CD4-positive, alpha-beta T cell treated with Interleukin-1 beta for 1 hour (primary cell): ENCODE results near the gene CINP.

Experiments
- DNase-seq, 2 donors: peaks; one replicate each; pipeline ENCODE4 v3.0.0-alpha.2; 2020 to 2022

Gene CINP

GRCh38 chr14:102362545-102363181, at the start of gene CINP, which contains the start of gene TECPR2:
CINP (minus strand) TSS chr14:102362890; CDS start chr14:102362851, 39 bp downstream.
TECPR2 (plus strand) TSS chr14:102362941; CDS start chr14:102376722, 13,781 bp downstream.
- peak; percentile 95 for DNase-seq

DNA sequence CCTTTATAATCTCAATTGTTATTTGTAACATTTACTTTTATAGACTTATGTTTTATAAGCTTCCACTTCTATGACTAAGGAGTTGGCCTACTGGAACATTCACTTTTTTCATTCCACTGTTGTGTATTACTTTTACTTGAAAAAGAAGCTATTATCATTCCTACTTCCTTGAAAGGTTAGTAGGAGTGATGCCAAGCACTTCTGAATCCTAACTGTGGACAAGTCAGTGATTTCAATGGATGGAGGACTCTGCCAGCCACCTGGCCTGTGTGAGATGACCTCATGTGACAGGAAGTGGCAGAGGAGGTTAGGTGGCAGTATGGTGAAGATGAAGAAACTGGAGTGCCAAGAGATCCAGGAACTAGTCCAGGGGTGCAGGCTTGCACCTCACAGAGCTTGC, 46.0 kb upstream of the CINP start:
- DNase-seq = no peak

DNA sequence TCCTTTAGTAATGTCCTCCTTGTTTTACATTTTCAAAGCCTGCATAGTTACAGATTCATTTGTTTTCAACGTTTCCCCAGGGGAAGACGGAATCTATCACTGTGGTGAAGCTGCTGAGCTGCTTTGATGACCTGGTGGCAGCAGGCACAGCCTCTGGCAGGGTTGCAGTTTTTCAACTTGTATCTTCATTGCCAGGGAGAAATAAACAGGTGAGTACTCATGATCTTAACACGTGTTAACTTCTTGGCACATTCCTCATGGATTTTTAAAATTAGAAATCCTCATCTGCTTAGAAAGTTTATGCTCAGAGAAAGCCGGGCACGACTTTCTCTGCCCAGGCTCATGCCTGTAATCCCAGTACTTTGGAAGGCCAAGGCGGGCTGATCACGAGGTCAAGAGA, 44.6 kb upstream of the CINP start:
- no peak for DNase-seq

DNA sequence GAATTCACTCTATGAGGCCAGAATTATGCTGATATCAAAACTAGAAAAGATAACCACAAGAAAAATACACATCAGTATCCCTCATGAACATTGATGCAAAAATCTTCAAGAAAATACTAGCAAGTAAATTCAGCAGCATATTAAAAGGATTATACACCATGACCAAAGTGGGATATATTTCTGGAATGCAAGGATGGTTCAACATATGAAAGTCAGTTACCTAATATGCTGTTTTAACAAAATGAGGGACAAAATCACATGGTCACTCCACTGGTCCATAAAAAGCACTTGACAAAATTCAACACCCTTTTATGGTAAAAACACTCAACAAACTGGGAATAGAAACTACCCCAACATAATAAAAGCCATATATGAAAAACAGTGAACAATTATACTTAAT, 40.3 kb upstream of the CINP start:
- DNase-seq = no peak

DNA sequence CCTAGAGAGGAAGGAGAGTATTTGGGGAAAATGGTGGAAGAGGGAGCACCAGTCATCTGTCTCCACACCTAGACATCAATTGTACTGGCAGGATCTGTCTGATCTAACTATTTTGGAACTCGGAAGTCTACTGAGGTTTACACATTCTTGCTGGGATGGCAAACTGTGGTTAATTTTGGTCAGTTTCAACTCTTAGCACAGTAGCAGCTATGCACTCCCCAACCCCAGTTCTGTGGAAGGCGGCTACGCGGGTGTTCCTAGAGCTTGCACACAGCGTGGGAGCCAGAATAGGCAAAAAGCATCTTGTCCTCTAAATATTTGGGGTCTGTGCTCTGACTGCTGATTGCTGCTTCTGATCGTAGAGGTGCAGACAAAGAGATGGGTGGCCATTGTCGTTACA, 33.8 kb upstream of the CINP start:
- DNase-seq = no peak

DNA sequence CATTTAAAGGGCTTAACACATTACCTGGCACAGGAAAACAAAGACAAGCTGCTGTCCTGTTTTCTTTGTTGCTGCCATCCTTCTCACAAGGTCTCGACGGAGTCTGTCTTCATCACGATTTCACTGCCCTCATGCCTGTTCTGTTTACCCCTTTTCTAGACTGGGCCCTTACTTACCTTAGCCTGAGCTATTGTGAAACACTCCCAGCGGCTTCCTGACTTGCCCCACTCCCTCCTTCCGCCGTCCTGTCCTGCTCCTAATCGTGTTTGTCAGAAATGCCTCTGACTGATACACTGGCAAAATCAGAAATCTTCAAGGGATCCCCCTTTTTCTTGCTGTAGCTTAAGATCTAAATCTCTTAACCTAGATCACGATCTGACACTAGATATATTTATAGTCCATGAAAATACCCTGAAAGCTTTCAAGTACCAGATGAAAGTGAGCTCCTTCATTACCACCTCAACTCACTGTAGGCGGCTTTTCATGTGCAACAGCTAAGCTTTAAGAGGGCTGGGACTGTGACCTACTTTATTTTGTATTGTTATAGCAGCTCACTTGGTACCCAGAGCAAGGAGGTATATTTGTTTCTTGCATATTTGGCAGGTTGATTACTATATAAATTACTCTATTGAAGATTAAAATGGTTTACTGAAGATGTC, 32.2 kb upstream of the CINP start:
- no peak for DNase-seq

- no peak for DNase-seq
These were observed 29.8 kb upstream of the CINP start for GRCh38 chr14:102392506-102392905.

DNA sequence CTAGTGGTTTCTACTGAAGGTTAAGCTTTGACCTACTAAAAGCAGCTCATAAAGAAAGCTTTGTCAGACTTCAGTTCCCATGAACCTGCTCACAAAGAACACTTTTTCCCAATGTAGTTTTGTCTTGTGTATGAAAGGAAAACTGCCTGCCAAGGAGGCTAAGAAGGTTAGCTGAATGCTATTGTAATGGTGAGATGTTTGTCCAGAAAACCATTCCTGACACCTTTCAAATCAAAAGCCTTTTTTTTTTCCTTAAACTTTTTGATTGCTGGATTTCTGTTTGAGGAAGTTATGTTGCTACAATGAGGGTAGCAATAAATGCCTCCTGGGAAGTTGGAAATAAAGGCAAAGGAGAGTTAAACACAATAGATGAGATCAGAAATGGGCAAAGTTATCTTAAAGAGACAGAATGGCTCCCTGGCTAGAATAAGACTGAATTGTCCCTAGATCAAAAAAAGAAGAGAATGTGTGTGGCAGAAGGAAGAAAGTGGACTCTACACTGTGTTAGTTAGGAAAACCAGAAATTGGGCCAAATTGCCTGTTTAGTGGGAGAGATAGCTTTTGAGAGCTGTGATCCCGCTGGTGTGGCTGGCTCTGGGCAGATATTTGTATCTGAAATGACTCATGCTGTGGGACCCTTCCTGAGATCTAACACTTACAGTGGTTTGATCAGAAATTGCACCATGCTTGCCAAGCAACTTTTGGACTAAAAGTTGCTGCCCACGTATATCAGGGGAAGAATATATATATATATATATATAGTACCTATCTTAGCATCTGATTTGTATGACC, 27.6 kb upstream of the CINP start:
- DNase-seq = no peak

DNA sequence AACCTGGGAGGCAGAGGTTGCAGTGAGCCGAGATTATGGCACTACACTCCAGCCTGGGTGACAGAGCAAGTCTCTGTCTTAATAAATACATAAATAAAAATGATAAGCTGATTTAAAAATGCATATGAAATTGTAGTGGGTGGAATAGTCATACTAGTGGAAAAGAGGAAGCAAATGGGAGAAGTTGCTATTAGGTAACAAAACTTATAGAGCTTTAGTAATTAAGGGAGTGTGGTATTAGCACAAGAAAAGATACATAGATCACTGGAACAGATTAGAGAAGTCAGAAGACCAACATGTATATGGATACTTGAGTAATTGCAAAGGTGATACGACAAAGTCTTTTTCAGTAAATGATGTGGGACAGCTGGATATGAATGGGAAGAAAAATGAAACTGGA, 26.6 kb upstream of the CINP start:
- DNase-seq = no peak

- DNase-seq = no peak
These were observed 24.4 kb upstream of the CINP start for GRCh38 chr14:102387086-102387485.

- no peak for DNase-seq
These were observed 16.1 kb upstream of the CINP start for GRCh38 chr14:102378830-102379229.

DNA sequence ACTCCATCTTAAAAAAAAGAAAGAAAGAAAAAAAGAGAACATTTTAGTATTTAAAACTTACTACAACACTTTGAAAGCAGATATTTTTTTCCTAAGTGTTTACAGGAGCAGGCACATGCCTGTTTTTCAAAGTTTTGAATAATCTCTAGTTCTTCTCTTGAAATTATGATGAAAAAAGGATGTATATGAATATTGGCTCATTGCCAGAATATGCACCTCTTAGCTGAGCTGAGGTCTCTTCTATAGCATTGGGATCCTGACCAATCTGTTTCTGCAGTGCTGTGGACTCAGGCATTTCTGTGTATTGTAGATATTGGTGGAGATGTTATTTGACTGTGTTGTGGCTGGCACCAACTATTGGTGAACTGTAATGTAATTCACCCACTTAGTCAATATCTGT, 15.0 kb upstream of the CINP start:
- no peak for DNase-seq

GRCh38 chr14:102375119-102375518, 12.4 kb upstream of the CINP start:
- no peak for DNase-seq

DNA sequence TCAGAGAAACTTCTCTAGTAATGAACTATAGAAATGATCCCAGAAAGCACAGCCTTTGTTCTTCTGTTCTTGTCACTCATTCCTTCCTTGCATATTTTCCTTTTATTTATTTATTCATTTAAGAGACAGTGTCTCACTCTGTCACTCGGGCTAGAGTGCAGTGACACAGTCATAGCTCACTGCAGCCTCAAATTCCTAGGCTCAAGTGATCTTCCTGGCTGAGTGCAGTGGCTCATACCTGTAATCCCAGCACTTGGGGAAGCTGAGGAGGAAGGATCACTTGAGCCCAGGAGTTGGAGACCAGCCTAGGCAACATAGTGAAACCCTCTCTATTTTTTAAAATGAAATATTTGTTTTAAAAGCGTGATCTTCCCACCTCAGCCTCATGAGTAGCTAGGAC, 11.6 kb upstream of the CINP start:
- no peak for DNase-seq

DNA sequence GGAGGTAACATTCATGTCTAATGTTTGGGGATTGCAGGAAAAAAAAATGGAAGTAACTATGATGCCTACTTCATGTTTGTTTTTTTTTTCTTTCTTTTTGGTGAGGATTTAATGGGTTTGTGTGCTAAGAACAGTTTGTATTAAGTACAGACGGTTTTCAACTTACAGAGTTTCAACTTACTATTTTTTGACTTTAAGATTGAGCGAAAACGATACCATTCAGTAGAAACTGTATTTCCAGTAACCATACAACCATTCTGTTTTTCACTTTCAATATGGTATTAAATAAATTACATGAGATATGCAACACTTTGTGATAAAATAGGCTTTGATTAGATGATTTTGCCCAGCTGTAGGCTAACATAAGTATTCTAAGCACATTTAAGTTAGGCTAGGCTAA, 10.4 kb upstream of the CINP start:
- no peak for DNase-seq

DNA sequence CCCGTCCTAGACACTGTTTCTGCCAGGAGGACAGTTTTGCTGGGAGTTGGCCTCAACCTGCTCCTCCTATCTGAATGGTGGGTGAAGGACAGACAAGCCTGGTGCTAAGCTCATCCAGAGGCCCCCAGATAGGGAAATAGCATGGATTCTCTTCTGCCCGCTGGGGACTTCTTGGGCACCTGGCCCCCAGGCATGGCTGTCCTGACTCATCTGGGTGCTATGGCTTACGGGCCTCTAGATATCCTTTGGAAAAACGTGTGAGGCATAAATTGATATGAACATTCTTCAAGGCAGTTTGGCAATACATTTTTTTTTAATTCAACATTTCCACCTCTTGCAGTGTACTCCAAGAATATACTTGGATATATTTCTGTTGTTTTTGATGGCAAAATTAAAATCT, 8.7 kb upstream of the CINP start:
- no peak for DNase-seq

DNA sequence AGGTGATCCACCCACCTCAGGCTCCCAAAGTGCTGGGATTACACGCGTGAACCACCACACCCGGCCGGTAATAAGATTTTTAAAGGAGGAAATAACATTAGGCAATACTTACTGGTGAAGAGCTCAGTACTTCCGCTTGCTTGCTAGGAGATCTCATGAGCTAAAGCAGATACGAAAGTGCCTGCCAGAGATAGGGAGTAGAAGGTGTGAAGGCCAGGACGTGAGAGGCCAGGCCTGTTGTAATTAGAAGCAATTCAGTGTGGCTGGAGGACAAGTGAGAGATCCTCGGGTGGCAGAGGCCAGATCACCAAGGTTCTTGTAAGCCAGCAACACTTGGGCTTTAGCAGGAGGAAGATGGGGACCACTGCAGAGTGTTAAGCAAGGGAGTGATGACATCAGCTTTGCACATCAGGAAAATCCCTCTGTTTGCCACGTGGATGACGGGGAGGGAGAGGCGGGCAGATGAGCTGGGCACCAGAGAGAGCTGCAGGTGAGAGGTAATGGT, 7.7 kb upstream of the CINP start:
- DNase-seq = peak; percentile 12 to 44

GRCh38 chr14:102363182-102363943, 673 bp upstream of the CINP start:
- peak; percentile 15 to 22 for DNase-seq

- peak; percentile 13 to 37 for DNase-seq
These were observed 606 bp downstream of the CINP start for GRCh38 chr14:102362084-102362483.

- DNase-seq = no peak
These were observed 2.3 kb downstream of the CINP start for GRCh38 chr14:102360388-102360787.

DNA sequence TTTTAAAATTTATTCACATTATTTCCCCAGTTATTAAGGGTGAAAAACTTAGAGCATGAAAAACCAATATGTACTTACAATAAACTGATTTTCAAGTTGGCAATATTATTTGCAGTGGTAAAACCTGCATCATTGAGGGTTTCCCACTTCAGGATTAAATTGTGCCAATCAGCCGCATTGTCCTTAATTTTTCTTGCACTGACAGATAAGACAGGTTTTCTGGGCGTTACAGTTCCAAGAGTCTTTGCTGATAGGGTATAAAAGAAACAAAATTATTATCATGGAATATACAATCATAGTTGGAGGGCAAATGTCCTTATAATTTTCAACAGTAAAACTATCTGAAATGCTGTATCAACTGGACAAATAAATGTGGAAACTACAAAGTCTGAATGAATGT, 3.3 kb downstream of the CINP start:
- no peak for DNase-seq

DNA sequence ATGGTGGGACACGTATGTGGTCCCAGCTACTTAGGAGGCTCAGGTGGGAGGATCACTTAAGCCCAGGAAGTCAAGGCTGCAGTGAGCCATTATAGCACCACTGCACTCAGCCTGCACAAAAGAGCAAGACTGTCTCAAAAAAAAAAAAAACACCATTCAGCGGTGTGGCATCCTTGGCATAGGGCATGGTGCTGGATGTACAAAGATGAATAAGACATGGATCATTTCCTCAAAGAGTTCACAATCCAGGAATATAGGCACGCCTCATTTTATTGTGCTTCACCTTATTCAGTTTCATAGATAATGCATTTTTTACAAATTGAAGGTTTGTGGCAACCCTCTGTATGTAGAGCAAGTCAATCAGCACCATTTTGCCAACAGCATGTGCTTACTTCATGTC, 6.4 kb downstream of the CINP start:
- no peak for DNase-seq

DNA sequence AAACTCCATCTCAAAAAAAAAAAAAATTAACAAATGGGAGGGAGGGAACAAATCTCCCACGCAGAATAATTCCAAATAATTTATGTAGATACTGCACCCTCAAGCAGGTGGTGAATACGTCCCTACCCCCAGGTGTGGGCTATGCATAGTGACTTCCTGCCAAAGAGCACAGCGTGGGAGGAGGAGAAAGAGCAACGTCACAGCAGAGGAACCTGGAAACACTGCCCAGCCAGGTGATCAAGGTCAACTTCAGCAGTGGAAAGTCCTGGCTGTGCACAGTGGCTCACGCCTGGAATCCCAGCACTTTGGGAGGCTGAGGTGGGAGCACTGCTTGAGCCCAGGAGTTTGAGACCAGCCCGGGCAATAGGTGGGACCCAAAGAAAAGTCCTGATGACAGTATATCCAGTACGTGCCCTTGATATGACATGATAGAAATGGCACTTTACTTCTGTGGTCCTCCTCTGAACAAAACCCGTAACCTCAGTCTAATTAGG, 9.5 kb downstream of the CINP start:
- DNase-seq = no peak
